Liver (tissue), 9 donors: Measurements from ENCODE around the gene CREB5. TPM values are rescaled to one million over a fixed set of nuclear protein-coding genes. Genes with fewer than 3 reads are reported as not detected.

Experiments used
- DNase-seq: peaks from one replicate; pipeline ENCODE4 v3.0.0-alpha.2; 2017; ENCODE audit warnings: low spot score
- H3K27ac ChIP-seq, 2 donors: one replicate each; pipeline ENCODE4 v1.7.0; 2013; ENCODE audit warnings: inconsistent platforms in 2 of 2, low read length in 2 of 2, control low read depth in 1 of 2, low read depth in 1 of 2, mild to moderate bottlenecking in 1 of 2
- H3K27me3 ChIP-seq, 4 donors: one replicate each; pipeline versions ENCODE4 v1.6.1 to v1.7.0; 2013; ENCODE audit warnings: low read length in 3 of 4, inconsistent platforms in 1 of 4, mild to moderate bottlenecking in 1 of 4, moderate library complexity in 1 of 4; ENCODE audit not compliant: control insufficient read depth in 4 of 4, insufficient read depth in 4 of 4
- H3K36me3 ChIP-seq, 4 donors: one replicate each; pipeline versions ENCODE4 v1.6.1 to v1.7.0; 2013; ENCODE audit warnings: low read length in 3 of 4, mild to moderate bottlenecking in 3 of 4, low read depth in 1 of 4, moderate library complexity in 1 of 4; ENCODE audit not compliant: control insufficient read depth in 4 of 4, insufficient read depth in 3 of 4
- H3K4me1 ChIP-seq, 4 donors: one replicate each; pipeline versions ENCODE4 v1.6.1 to v1.7.0; 2013; ENCODE audit warnings: low read length in 3 of 4, mild to moderate bottlenecking in 3 of 4, moderate library complexity in 1 of 4; ENCODE audit not compliant: control insufficient read depth in 4 of 4, insufficient read depth in 4 of 4
- H3K4me3 ChIP-seq, 3 donors: one replicate each; pipeline versions ENCODE4 v1.6.1 to v1.7.0; 2013; ENCODE audit warnings: low read length in 3 of 3, control low read depth in 1 of 3, low read depth in 1 of 3, mild to moderate bottlenecking in 1 of 3
- H3K9ac ChIP-seq, 2 donors: one replicate each; pipeline ENCODE4 v1.7.0; 2013; ENCODE audit warnings: low read length in 2 of 2, mild to moderate bottlenecking in 2 of 2, moderate library complexity in 2 of 2, control low read depth in 1 of 2, low read depth in 1 of 2
- H3K9me3 ChIP-seq, 4 donors: one replicate each; pipeline versions ENCODE4 v1.6.1 to v1.7.0; 2013; ENCODE audit warnings: low read length in 3 of 4; ENCODE audit not compliant: control insufficient read depth in 4 of 4
- EGR1 ChIP-seq, 2 donors: IDR thresholded peaks; 2 replicates each; pipeline ENCODE4 v1.6.1; 2016 to 2018; ENCODE audit warnings: antibody characterized with exemption in 2 of 2, low read depth in 2 of 2
- FOXA1 ChIP-seq: IDR thresholded peaks from 2 replicates; pipeline ENCODE4 v1.6.1; 2016; ENCODE audit warnings: antibody characterized with exemption
- FOXA2 ChIP-seq: IDR thresholded peaks from 2 replicates; pipeline ENCODE4 v1.6.1; 2016; ENCODE audit warnings: antibody characterized with exemption
- GABPA ChIP-seq, 2 donors: IDR thresholded peaks in 1 of 2; conservative IDR thresholded peaks in 1 of 2; 2 replicates each; pipeline ENCODE4 v1.6.1; 2016; ENCODE audit warnings: antibody characterized with exemption in 2 of 2, mild to moderate bottlenecking in 1 of 2, moderate library complexity in 1 of 2
- HNF4A ChIP-seq, 2 donors: conservative IDR thresholded peaks; 2 replicates each; pipeline ENCODE4 v1.6.1; 2016; ENCODE audit warnings: antibody characterized with exemption in 2 of 2, mild to moderate bottlenecking in 2 of 2
- HNF4G ChIP-seq: IDR thresholded peaks from 2 replicates; pipeline ENCODE4 v1.6.1; 2016; ENCODE audit warnings: antibody characterized with exemption
- JUND ChIP-seq, 2 donors: IDR thresholded peaks; 2 replicates each; pipeline ENCODE4 v1.6.1; 2016; ENCODE audit warnings: antibody characterized with exemption in 2 of 2
- NR2F2 ChIP-seq: IDR thresholded peaks from 2 replicates; pipeline ENCODE4 v1.6.1; 2016; ENCODE audit warnings: antibody characterized with exemption
- RAD21 ChIP-seq, 2 donors: IDR thresholded peaks; 2 replicates each; pipeline ENCODE4 v1.6.1; 2016; ENCODE audit warnings: antibody characterized with exemption in 2 of 2, mild to moderate bottlenecking in 2 of 2
- RXRA ChIP-seq, 2 donors: IDR thresholded peaks; 2 replicates each; pipeline ENCODE4 v1.6.1; 2017 to 2018; ENCODE audit warnings: antibody characterized with exemption in 2 of 2, mild to moderate bottlenecking in 1 of 2
- SP1 ChIP-seq: IDR thresholded peaks from 2 replicates; pipeline ENCODE4 v1.6.1; 2018; ENCODE audit warnings: antibody characterized with exemption, mild to moderate bottlenecking
- YY1 ChIP-seq: IDR thresholded peaks from 2 replicates; pipeline ENCODE4 v1.6.1; 2016; ENCODE audit warnings: antibody characterized with exemption, mild to moderate bottlenecking
- WGBS: extraction: QIAGEN DNeasy Blood & Tissue Kit; methylation state at CpG from one replicate; pipeline ENCODE4 v1.1.7; 2013; 5-methylcytosine and 5-hydroxymethylcytosine counted together
- polyA plus RNA-seq, 2 donors: library from polyadenylated mRNA; stranded (reverse) in 1 of 2; unstranded in 1 of 2; fragments of 200-250 nt in 1 of 2; fragments of >200 nt in 1 of 2; fragmentation: Nextera tagmentation in 1 of 2; extraction: Ambion mirVana in 1 of 2; gene quantifications; one replicate each; pipeline versions ENCODE4 v1.2.1 to v1.2.3, GENCODE V29; 2013 to 2015
- total RNA-seq, 2 donors: library from RNA; depleted of rRNA; stranded (reverse); fragments of >200 nt; gene quantifications; one replicate each; pipeline ENCODE4 v1.2.3, GENCODE V29; 2014
- TF ChIP-seq, protein P1 (sequence below): IDR thresholded peaks from 2 replicates; pipeline ENCODE4 v1.6.1; 2016; ENCODE audit warnings: antibody characterized with exemption, mild to moderate bottlenecking
- TF ChIP-seq, protein P2 (sequence below): fragments of 150-350 bp; IDR thresholded peaks from 2 replicates; pipeline ENCODE4 v1.5.1; 2017; ENCODE audit warnings: improper control_type of control experiment, low read depth, low read length; ENCODE audit not compliant: missing input control
- TF ChIP-seq, protein P3 (sequence below): IDR thresholded peaks from 2 replicates; pipeline ENCODE4 v1.6.1; 2016; ENCODE audit warnings: antibody characterized with exemption
- TF ChIP-seq, protein P4 (sequence below): IDR thresholded peaks from 2 replicates; pipeline ENCODE4 v1.6.1; 2016; ENCODE audit warnings: antibody characterized with exemption
- TF ChIP-seq, protein P5 (sequence below): IDR thresholded peaks from 2 replicates; pipeline ENCODE4 v1.6.1; 2016; ENCODE audit warnings: antibody characterized with exemption
- donor health status: healthy.
- donor health status: healthy.
- donor health status: healthy.
- donor health status: healthy.
- donor health status: healthy.

The CREB5 gene
- total and polyA plus RNA-seq, 4 donors, result 0.25 to 0.92 (median 0.67) TPM

DNA sequence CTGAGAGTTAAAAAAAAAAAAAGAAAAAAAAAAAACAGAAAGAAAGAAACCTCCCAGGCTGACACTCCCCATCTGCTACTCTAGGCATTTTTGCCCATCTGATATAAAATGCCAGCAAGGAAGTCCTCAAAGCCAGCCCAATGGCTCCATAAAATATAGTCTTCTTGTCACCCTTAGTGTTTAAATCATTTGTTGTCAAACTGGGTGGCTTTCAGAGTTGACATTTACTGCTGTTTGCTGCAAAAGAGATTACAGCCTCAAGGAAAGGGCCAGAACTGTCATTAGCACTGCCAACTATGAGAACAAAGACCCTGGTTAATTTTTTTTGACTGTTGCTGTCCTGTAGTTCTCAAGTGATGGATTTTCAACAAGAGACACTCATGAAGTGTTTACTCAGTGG, 459.3 kb downstream of the CREB5 start:
- Histone ChIP-seq H3K4me1 (no peaks in the 10 kb centered on the region), H3K36me3 (no peaks in the 10 kb centered on the region), H3K27ac (no peak overlapping the region), H3K9ac (no peak overlapping the region), H3K9me3 (no peaks in the 10 kb centered on the region), H3K4me3 (no peak overlapping the region), H3K27me3 (no peaks in the 10 kb centered on the region)
- TF ChIP-seq NR2F2 (no peak), EGR1 (IDR thresholded peaks at IDR 0.05; ENCODE audit: low read depth in 2 of 2) (no peak), JUND (IDR thresholded peaks at IDR 0.05) (no peak), GABPA (IDR thresholded peaks at IDR 0.05 in 1 of 2, conservative IDR thresholded peaks at IDR 0.05 in 1 of 2) (no peak), FOXA1 (no peak), SP1 (no peak), RXRA (IDR thresholded peaks at IDR 0.05) (no peak)
- TF ChIP-seq, protein P1, sequence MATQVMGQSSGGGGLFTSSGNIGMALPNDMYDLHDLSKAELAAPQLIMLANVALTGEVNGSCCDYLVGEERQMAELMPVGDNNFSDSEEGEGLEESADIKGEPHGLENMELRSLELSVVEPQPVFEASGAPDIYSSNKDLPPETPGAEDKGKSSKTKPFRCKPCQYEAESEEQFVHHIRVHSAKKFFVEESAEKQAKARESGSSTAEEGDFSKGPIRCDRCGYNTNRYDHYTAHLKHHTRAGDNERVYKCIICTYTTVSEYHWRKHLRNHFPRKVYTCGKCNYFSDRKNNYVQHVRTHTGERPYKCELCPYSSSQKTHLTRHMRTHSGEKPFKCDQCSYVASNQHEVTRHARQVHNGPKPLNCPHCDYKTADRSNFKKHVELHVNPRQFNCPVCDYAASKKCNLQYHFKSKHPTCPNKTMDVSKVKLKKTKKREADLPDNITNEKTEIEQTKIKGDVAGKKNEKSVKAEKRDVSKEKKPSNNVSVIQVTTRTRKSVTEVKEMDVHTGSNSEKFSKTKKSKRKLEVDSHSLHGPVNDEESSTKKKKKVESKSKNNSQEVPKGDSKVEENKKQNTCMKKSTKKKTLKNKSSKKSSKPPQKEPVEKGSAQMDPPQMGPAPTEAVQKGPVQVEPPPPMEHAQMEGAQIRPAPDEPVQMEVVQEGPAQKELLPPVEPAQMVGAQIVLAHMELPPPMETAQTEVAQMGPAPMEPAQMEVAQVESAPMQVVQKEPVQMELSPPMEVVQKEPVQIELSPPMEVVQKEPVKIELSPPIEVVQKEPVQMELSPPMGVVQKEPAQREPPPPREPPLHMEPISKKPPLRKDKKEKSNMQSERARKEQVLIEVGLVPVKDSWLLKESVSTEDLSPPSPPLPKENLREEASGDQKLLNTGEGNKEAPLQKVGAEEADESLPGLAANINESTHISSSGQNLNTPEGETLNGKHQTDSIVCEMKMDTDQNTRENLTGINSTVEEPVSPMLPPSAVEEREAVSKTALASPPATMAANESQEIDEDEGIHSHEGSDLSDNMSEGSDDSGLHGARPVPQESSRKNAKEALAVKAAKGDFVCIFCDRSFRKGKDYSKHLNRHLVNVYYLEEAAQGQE, result no peak
- TF ChIP-seq, protein P2, sequence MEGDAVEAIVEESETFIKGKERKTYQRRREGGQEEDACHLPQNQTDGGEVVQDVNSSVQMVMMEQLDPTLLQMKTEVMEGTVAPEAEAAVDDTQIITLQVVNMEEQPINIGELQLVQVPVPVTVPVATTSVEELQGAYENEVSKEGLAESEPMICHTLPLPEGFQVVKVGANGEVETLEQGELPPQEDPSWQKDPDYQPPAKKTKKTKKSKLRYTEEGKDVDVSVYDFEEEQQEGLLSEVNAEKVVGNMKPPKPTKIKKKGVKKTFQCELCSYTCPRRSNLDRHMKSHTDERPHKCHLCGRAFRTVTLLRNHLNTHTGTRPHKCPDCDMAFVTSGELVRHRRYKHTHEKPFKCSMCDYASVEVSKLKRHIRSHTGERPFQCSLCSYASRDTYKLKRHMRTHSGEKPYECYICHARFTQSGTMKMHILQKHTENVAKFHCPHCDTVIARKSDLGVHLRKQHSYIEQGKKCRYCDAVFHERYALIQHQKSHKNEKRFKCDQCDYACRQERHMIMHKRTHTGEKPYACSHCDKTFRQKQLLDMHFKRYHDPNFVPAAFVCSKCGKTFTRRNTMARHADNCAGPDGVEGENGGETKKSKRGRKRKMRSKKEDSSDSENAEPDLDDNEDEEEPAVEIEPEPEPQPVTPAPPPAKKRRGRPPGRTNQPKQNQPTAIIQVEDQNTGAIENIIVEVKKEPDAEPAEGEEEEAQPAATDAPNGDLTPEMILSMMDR, result no peak
- no peak for DNase-seq

DNA sequence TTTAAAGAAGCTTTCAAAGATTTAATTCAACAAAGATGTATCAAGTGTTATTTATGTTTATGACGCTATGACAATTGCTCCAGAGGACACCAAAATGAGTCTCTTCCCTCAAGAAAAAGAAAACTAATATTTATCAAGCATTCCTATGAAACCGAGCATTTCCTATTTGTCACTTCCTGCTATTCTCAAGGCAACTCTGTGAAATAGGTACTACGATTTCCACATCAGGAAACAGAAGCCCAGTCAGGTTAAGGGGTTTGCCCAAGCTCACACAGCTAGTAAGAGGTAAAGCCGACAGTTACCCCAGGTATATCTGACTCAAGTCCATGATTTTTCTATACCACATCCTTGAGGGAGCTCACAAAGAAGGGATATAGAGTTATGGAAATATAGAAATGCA, 459.9 kb downstream of the CREB5 start:
- WGBS, result 82% methylated on average over 4 of the region's 4 CpGs
- Histone ChIP-seq H3K36me3 (no peaks in the 10 kb centered on the region), H3K27ac (no peak overlapping the region), H3K9ac (no peak overlapping the region), H3K4me1 (no peaks in the 10 kb centered on the region), H3K9me3 (no peaks in the 10 kb centered on the region), H3K27me3 (no peaks in the 10 kb centered on the region), H3K4me3 (no peak overlapping the region)
- TF ChIP-seq, protein P3, sequence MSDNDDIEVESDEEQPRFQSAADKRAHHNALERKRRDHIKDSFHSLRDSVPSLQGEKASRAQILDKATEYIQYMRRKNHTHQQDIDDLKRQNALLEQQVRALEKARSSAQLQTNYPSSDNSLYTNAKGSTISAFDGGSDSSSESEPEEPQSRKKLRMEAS, result no peak
- TF ChIP-seq EGR1 (IDR thresholded peaks at IDR 0.05; ENCODE audit: low read depth in 2 of 2) (no peak), JUND (IDR thresholded peaks at IDR 0.05) (no peak), HNF4A (conservative IDR thresholded peaks at IDR 0.05) (no peak), NR2F2 (no peak), SP1 (no peak), RXRA (IDR thresholded peaks at IDR 0.05) (no peak), YY1 (no peak), RAD21 (IDR thresholded peaks at IDR 0.05) (no peak), FOXA1 (no peak), HNF4G (no peak), GABPA (IDR thresholded peaks at IDR 0.05 in 1 of 2, conservative IDR thresholded peaks at IDR 0.05 in 1 of 2) (no peak), FOXA2 (no peak)
- TF ChIP-seq, protein P2, result no peak
- TF ChIP-seq, protein P4, sequence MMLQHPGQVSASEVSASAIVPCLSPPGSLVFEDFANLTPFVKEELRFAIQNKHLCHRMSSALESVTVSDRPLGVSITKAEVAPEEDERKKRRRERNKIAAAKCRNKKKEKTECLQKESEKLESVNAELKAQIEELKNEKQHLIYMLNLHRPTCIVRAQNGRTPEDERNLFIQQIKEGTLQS, result no peak
- TF ChIP-seq, protein P1, result no peak
- TF ChIP-seq, protein P5, sequence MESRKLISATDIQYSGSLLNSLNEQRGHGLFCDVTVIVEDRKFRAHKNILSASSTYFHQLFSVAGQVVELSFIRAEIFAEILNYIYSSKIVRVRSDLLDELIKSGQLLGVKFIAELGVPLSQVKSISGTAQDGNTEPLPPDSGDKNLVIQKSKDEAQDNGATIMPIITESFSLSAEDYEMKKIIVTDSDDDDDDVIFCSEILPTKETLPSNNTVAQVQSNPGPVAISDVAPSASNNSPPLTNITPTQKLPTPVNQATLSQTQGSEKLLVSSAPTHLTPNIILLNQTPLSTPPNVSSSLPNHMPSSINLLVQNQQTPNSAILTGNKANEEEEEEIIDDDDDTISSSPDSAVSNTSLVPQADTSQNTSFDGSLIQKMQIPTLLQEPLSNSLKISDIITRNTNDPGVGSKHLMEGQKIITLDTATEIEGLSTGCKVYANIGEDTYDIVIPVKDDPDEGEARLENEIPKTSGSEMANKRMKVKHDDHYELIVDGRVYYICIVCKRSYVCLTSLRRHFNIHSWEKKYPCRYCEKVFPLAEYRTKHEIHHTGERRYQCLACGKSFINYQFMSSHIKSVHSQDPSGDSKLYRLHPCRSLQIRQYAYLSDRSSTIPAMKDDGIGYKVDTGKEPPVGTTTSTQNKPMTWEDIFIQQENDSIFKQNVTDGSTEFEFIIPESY, result no peak
- no peak for DNase-seq
